H1 (cell line): Measurements from ENCODE around the gene HOXC11. TPM values are rescaled to one million over a fixed set of nuclear protein-coding genes. Genes with fewer than 3 reads are reported as not detected.

ENCODE experiments used
- BACH1 ChIP-seq: IDR thresholded peaks from 2 replicates; pipeline ENCODE4 v1.6.1; 2012; ENCODE audit warnings: low read length, improper control_type of control experiment
- CBX8 ChIP-seq: fragments of 300-800, 300-1000 bp; sonication (generic); IDR thresholded peaks from 2 replicates; pipeline ENCODE4 v1.7.1; 2016; ENCODE audit warnings: low read depth, low read length, borderline replicate concordance
- CHD7 ChIP-seq: fragments of 300-600 bp; sonication (generic); IDR thresholded peaks from 2 replicates; pipeline ENCODE4 v1.7.1; 2012; ENCODE audit warnings: low read length, moderate library complexity, mild to moderate bottlenecking, inconsistent platforms; ENCODE audit not compliant: insufficient replicate concordance
- polyA plus RNA-seq, 7 experiments: library from polyadenylated mRNA; depleted of rRNA in 3 of 7; stranded (reverse) in 5 of 7; unstranded in 2 of 7; fragments of >200 nt in 5 of 7; fragments of 200-250 nt in 2 of 7; gene quantifications; 1 replicate in 5 of 7; 2 replicates in 1 of 7; 4 replicates in 1 of 7; pipeline versions ENCODE4 v1.2.1 to v1.2.3, GENCODE V29; 2011 to 2013; ENCODE audit warnings: missing spikeins in 2 of 7, mixed read lengths in 2 of 7
- total RNA-seq: library from RNA; stranded (reverse); fragmentation: NEBNext Ultra II Directional; extraction: Animal tissue kit (Norgen Biotek cat#: 25700); gene quantifications from 2 replicates; pipeline ENCODE4 v1.2.1, GENCODE V29; 2021

The HOXC11 gene
- total and polyA plus RNA-seq, 2 of the 8 experiments (the other 6 are each of a cell fraction or from before 2014, with no cell fraction given), result not detected

- TF ChIP-seq CHD7, result no peak
- 0 out of 2 replicates have a peak, but pooled peaks have one; percentile 14 for TF ChIP-seq CBX8
- TF ChIP-seq BACH1, result no peak
Observed at GRCh38 chr12:53987787-53988230, 14.9 kb downstream of the HOXC11 start (continued).
